ENCODE data around the gene SCN4A.

SCN4A gene

DNA sequence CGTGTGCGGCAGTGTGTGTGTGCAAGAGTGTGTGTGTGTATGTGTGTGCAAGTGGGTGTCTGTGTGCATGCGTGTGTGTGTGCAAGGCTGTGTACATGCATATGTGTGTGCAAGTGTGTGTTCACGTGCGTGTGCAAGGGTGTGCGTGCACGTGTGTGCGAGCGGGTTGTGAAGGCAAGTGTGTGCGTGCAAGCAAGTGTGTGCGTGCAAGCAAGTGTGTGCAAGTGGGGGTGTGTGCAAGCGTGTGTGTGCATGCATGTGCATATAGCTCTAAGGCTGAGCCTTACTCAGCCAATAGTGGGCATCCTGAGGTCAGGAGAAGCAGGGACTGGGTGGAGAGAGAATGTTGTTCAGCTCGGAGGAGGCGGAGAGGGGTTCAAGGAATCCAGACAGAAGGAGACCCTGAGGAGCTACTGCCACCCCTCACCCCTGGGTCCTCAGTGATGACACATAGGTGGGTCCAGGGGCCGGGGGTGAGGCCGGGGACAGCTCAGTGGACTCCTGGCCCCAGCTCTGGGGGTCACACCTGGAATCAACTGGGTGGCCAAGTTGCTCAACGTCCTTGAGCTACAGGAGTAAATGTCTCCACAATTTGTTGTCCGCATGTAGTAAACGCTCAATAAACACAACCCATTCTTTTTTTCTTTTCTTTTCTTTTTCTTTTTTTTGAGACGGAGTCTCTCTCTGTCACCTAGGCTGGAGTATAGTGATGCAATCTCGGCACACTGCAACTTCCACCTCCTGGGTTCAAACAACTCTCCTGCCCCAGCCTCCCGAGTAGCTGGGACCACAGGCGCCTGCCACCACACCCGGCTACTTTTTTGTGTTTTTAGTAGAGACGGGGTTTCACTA, 27.2 kb upstream of the SCN4A start:
- no peak overlapping the region for H3K4me3 ChIP-seq (ENCODE audit: low read depth, low read length)
- no peak for TF ChIP-seq CTCF (IDR thresholded peaks at IDR 0.05; ENCODE audit: low read depth, low read length)

DNA sequence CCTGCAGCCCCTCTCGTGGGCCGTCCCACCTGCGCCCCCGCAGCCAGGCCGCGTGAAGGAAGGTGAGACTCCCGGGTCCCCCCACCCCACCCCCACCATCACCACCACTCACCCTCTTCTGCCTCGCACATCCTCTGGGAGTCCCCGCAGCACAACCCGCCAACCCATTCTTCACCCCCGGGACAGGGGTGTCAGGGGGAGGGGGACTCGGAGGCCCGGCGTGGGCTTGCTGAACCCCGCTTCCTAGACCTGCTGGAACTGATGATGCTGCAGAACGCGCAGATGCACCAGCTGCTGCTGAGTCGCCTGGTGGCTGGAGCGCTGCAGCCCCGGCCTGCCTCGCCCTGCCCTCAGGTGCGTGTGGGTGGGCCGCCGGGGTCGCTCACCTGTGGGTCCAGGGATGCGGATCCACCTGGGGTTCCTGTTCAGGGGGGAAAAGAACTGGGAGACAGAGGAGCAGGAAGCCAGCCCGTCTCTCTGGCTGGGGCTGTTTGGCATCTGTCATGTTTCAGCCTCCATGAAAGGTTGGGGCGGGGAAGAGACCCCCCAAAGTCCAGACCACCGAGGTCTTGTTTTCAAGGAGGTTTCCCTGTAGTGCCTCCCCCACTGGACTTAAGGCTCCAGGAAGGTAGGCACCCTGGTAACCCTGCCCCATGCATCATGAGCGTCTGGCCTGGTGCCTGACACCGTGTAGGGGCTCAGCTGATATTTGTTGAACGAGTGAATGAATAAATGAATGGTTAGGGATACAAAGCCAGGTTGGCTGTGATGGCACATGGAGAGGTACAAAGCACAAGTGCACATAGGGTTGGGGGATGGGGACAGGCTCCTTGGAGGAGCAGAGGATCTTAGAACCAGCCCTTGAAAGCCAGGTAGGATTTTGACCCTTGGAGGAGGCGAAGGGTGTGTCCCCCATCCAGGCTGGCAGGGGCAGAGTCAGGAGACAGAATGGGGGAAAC, 26.3 kb upstream of the SCN4A start:
- TF ChIP-seq CTCF (IDR thresholded peaks at IDR 0.05; ENCODE audit: low read depth, low read length) = no peak
- H3K4me3 ChIP-seq (ENCODE audit: low read depth, low read length) = peak overlapping the region; percentile 56

- H3K4me3 ChIP-seq (ENCODE audit: low read depth, low read length) = peak within 1 kb of the TSS; percentile 56
- TF ChIP-seq CTCF (IDR thresholded peaks at IDR 0.05; ENCODE audit: low read depth, low read length) = no peak
Measured at GRCh38 chr17:63998050-63998720, 25.5 kb upstream of the SCN4A start, which contains the start of gene PRR29. Gene PRR29, plus strand, starts transcription at chr17:63998351. Its CDS starts 14 bp downstream, at chr17:63998365.

DNA sequence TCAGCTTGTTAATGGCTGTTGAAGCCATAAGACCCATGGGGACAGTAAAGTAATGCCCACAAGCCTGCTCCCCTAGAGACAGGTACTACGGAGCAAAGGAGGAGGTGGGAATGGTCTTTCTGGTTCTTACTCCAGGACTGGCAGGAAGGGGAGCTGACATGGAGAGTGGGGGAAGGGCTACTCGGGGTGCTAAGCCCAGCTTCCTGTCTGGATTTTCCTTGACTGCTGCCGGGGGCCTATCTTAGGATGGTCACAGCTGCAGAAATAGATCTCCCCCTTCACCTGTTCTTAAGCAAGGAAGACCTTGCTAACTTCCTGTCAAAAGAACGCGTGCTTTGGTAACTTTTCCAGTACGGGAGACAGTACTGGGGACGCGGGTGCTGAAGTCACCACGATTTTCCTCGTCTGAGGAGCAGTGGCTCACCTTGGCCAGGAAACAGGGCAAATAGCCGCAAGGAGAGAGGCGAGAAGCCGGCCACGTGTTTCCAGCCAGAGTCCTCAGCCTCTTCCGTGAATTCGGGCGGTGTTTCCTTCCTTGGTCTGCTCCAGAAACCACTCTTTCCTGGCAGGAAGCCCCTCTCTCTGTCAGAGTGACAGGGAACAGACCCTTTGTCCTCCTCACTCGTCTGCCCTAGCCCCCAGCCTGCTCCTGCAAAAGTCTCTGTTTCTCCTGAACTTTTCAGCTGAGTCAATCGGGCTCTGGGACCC, 24.8 kb upstream of the SCN4A start:
- H3K4me3 ChIP-seq (ENCODE audit: low read depth, low read length) = no peak overlapping the region; the same call in 1 of the 2 replicates
- no peak for TF ChIP-seq CTCF (IDR thresholded peaks at IDR 0.05; ENCODE audit: low read depth, low read length)

DNA sequence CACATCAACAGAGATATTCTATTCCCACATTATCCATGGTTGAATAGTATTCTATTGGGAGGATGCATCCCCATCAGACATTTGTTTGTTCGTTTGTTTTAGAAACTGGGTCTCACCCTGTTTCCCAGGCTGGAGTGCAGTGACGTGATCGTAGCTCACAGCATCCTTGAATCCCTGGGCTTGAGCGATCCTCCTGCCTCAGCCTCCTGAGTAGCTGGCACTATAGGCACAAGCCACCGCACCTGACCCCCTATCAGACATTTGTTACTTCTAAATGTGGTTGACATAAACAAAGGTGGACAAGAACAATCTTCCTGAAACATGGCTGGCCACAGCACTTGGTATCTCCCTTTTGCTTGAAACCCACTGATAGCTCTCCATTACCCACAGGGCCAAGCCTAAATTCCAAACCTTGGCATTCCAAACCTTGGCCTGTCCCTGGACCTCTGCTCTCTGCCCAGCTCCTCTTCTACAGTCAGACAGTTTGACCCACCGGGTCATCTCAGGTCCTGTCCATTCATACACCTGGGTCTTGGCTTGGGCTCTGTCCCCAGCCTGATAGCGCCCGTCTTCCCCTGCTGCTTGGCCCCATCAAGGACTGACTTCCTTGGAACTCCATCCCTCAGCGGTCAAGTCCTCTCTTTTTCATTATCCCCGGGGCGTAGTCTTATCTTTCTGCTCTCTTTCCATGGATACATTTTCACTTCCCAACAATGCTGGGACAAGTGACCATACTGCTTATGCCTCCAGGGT, 23.9 kb upstream of the SCN4A start:
- no peak for TF ChIP-seq CTCF (IDR thresholded peaks at IDR 0.05; ENCODE audit: low read depth, low read length)
- no peak overlapping the region for H3K4me3 ChIP-seq (ENCODE audit: low read depth, low read length)

GRCh38 chr17:63995626-63996025, 22.9 kb upstream of the SCN4A start:
- no peak overlapping the region for H3K4me3 ChIP-seq (ENCODE audit: low read depth, low read length)
- no peak for TF ChIP-seq CTCF (IDR thresholded peaks at IDR 0.05; ENCODE audit: low read depth, low read length)
